Activated T-cell treated with anti-CD3 and anti-CD28 coated beads, Interleukin-2, amount 50 U/mL, for 72 hours (primary cell): ENCODE measurements around the gene CEP152. TPM values are rescaled to one million over a fixed set of nuclear protein-coding genes. Genes with fewer than 3 reads are reported as not detected.

Experiments
- ATAC-seq, 2 donors: fragments of 150-1000 bp; cut with Tn5 transposase; replicated peaks in 1 of 2; 2 replicates each; pipeline ENCODE4 v1.10.0; 2021; ENCODE audit warnings: moderate library complexity in 2 of 2, mild to moderate bottlenecking in 1 of 2
- DNase-seq, 2 donors: peaks; one replicate each; pipeline ENCODE4 v3.0.0; 2021 to 2022; ENCODE audit warnings: mixed read lengths in 1 of 2
- H3K27ac Mint-ChIP-seq: one replicate; pipeline ENCODE4 v1.8.0; 2022; ENCODE audit warnings: mild to moderate bottlenecking, moderate library complexity, mixed read lengths
- H3K27me3 Mint-ChIP-seq: one replicate; pipeline ENCODE4 v1.8.0; 2022; ENCODE audit warnings: low read depth, mixed read lengths
- H3K36me3 Mint-ChIP-seq, 2 donors: one replicate each; pipeline ENCODE4 v1.8.0; 2022; ENCODE audit warnings: mixed read lengths in 2 of 2, mild to moderate bottlenecking in 1 of 2; ENCODE audit not compliant: insufficient read depth in 2 of 2
- H3K4me1 Mint-ChIP-seq: one replicate; pipeline ENCODE4 v1.8.0; 2022; ENCODE audit warnings: low read depth, mixed read lengths
- H3K4me3 Mint-ChIP-seq, 2 donors: one replicate each; pipeline ENCODE4 v1.8.0; 2022; ENCODE audit warnings: mild to moderate bottlenecking in 2 of 2, mixed read lengths in 2 of 2, moderate library complexity in 2 of 2
- H3K9me3 Mint-ChIP-seq, 2 donors: one replicate each; pipeline ENCODE4 v1.8.0; 2022; ENCODE audit warnings: mixed read lengths in 2 of 2
- total RNA-seq, 2 donors: library from RNA; stranded (reverse); gene quantifications; one replicate each; pipeline ENCODE4 v1.2.3, GENCODE V29; 2022

Gene CEP152
- total RNA-seq, 2 donors from 2014 or later, result 33.3 to 39.6 TPM

DNA sequence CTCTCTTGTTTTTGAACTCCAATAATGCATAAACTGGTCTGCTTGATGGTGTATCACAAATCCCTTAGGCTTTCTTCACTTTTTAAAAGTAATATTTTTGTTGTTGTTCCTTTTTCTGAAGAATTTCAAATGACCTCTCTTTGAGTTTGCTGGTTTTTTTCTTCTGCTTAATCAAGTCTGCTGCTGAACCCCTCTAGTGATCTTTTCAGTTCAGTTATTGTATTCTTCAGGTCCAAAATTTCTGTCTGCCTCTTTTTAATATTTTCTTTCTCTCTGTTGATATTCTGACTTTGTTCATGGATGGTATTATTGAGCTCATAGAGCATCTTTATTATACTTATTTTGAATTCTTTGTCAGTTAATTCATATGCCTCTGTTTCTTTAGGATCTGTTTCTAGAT lies 21.8 kb upstream of the CEP152 start:
- no peak overlapping the region for H3K27ac Mint-ChIP-seq
- H3K4me3 Mint-ChIP-seq, result no peak overlapping the region
- peaks cover 6 to 9% of the 10 kb centered on the region in 2 donors for H3K36me3 Mint-ChIP-seq
- no peak for ATAC-seq
- no peak for DNase-seq
- H3K27me3 Mint-ChIP-seq, result peaks cover 14% of the 10 kb centered on the region
- H3K4me1 Mint-ChIP-seq, result no peaks in the 10 kb centered on the region
- H3K9me3 Mint-ChIP-seq, result peaks cover 11 to 12% of the 10 kb centered on the region in 2 donors

GRCh38 chr15:48828906-48829305 lies 18.0 kb upstream of the CEP152 start:
- ATAC-seq, result no peak

DNA sequence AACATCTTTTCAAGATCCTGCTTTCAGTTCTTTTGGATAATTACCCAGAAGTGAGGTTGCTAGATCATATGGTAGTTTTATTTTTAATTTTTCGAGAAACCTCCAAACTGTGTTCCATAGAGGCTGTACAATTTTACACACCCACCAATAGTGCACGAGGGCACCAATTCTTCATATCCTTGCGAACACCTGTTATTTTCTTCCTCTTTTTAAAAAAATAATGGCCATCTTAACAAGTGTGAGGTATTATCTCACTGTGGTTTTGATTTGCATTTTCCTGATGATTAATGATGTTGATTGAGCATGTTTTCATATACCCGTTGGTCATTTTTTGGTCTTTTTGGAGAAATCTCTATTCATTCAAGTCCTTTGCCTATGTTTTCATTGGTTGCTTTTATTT lies 17.6 kb upstream of the CEP152 start:
- no peak for ATAC-seq
- H3K9me3 Mint-ChIP-seq, result peaks cover 6 to 7% of the 10 kb centered on the region in 2 donors
- H3K27ac Mint-ChIP-seq, result no peak overlapping the region
- no peak overlapping the region for H3K4me3 Mint-ChIP-seq
- H3K4me1 Mint-ChIP-seq, result peaks cover 7% of the 10 kb centered on the region
- DNase-seq, result no peak
- peaks cover 18% of the 10 kb centered on the region for H3K27me3 Mint-ChIP-seq
- H3K36me3 Mint-ChIP-seq, result peaks cover 5 to 6% of the 10 kb centered on the region in 2 donors

More at GRCh38 chr15:48828906-48829305, 18.0 kb upstream of the CEP152 start:
- DNase-seq, result no peak
- H3K9me3 Mint-ChIP-seq, result peaks cover 9% of the 10 kb centered on the region in 2 donors
- H3K27ac Mint-ChIP-seq, result no peak overlapping the region
- H3K36me3 Mint-ChIP-seq, result peaks cover 6% of the 10 kb centered on the region in 2 donors
- H3K4me1 Mint-ChIP-seq, result peaks cover 7% of the 10 kb centered on the region
- H3K4me3 Mint-ChIP-seq, result no peak overlapping the region
- H3K27me3 Mint-ChIP-seq, result peaks cover 20% of the 10 kb centered on the region

- Mint-ChIP-seq H3K36me3 (peaks cover 0 to 2% of the 10 kb centered on the region in 2 donors), H3K4me3 (no peak overlapping the region), H3K4me1 (peaks cover 7% of the 10 kb centered on the region), H3K27ac (no peak overlapping the region), H3K9me3 (no peaks in the 10 kb centered on the region), H3K27me3 (peaks cover 28% of the 10 kb centered on the region)
- DNase-seq (no peak), ATAC-seq (no peak)
Observed at GRCh38 chr15:48825075-48825474, 14.2 kb upstream of the CEP152 start.

DNA sequence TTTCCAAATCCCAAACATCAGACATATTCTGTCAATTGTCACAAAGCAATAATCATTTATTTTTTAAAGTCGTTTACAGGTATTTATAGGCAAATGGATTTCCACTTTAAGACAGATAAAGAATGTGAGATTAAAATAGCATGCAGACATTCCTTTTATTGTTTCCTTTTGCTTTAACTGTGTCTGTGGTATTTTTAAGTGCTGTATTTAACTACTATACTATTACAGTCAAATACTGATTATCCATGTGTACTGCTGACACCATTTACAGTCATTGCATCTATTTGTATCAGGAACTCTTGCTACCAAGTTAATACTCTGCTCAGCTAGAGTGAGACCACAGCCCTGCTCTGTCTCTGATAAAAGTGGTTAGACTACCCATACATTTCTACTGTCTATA lies 12.8 kb upstream of the CEP152 start:
- no peak overlapping the region for H3K4me3 Mint-ChIP-seq
- no peaks in the 10 kb centered on the region for H3K9me3 Mint-ChIP-seq
- H3K36me3 Mint-ChIP-seq, result peaks cover 0 to 2% of the 10 kb centered on the region in 2 donors
- H3K27ac Mint-ChIP-seq, result no peak overlapping the region
- H3K27me3 Mint-ChIP-seq, result peaks cover 23% of the 10 kb centered on the region
- DNase-seq (no peak), ATAC-seq (no peak)
- H3K4me1 Mint-ChIP-seq, result peaks cover 7% of the 10 kb centered on the region

- H3K27ac Mint-ChIP-seq, result no peak overlapping the region
- peaks cover 7% of the 10 kb centered on the region for H3K4me1 Mint-ChIP-seq
- H3K27me3 Mint-ChIP-seq, result peaks cover 23% of the 10 kb centered on the region
- H3K9me3 Mint-ChIP-seq, result no peaks in the 10 kb centered on the region
- DNase-seq, result no peak
- no peak overlapping the region for H3K4me3 Mint-ChIP-seq
- ATAC-seq, result no peak
- H3K36me3 Mint-ChIP-seq, result peaks cover 0 to 2% of the 10 kb centered on the region in 2 donors
Observed at GRCh38 chr15:48823237-48823636, 12.4 kb upstream of the CEP152 start.

- Mint-ChIP-seq H3K27me3 (no peaks in the 10 kb centered on the region), H3K9me3 (no peaks in the 10 kb centered on the region), H3K4me3 (no peak overlapping the region), H3K27ac (no peak overlapping the region), H3K4me1 (peaks cover 24% of the 10 kb centered on the region), H3K36me3 (peaks cover 1 to 7% of the 10 kb centered on the region in 2 donors)
- DNase-seq, result no peak
- no peak for ATAC-seq
Observed at GRCh38 chr15:48814286-48814685, 3.4 kb upstream of the CEP152 start.

DNA sequence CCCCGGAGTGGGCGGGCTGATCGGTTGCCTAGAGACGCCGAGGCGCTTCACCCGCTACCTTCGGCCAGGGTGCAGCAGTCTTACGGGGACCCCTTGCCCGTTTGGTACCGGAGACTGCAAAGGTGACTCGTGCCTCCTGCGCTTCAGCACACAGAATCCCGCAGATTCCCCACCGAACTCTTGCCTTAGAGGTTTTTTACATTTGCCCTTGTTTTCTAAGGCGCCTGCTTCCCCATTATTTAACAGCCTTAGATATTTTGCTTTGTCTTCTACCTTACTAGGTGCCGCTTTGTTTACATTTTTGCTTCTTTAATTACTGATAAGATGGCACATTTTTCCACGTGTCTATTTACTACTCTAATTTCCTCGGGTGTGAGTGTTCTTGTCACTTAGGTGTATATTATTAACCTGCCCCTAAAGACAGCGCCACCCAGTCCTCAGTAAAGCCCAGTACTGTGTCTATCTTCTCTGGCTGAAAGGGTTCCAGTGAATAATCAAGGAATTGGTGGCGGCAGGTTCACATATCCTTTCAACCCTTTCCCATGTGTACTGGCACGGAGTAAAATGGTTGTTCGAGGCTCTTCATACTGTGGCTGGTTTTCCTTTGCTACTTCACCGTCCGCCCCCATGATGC lies 573 bp upstream of the CEP152 start:
- ATAC-seq, result no peak
- H3K4me1 Mint-ChIP-seq, result peaks cover 37% of the 10 kb centered on the region
- H3K9me3 Mint-ChIP-seq, result no peaks in the 10 kb centered on the region
- H3K4me3 Mint-ChIP-seq, result peak overlapping the region; percentile 85 to 97
- H3K27me3 Mint-ChIP-seq, result no peaks in the 10 kb centered on the region
- H3K36me3 Mint-ChIP-seq, result peaks cover 1 to 7% of the 10 kb centered on the region in 2 donors
- DNase-seq, result peak; percentile 2 to 6
- H3K27ac Mint-ChIP-seq, result no peak overlapping the region

DNA sequence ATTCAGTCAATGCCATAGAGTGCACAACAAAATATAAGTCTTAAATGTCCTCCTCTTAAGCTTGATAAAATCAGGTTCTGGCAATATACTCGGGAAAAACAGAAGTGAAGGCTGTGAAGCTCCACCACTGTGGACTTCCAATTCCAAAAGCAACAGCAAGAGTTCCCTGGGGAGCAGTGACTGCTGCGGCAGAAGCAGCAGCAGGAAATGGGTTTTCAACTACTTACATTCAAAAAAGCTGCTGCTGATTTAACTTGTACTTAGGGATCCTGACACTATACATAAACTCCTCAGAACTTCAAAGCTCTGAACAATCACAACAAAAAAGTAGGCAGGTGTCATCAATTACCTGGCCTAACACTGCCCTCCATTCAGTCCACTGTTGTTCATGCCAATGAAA lies 4.7 kb downstream of the CEP152 start:
- DNase-seq (no peak), ATAC-seq (no peak)
- Mint-ChIP-seq H3K4me3 (no peak overlapping the region), H3K4me1 (peaks cover 44% of the 10 kb centered on the region), H3K9me3 (no peaks in the 10 kb centered on the region), H3K27ac (no peak overlapping the region), H3K27me3 (no peaks in the 10 kb centered on the region), H3K36me3 (peaks cover 9 to 21% of the 10 kb centered on the region in 2 donors)

DNA sequence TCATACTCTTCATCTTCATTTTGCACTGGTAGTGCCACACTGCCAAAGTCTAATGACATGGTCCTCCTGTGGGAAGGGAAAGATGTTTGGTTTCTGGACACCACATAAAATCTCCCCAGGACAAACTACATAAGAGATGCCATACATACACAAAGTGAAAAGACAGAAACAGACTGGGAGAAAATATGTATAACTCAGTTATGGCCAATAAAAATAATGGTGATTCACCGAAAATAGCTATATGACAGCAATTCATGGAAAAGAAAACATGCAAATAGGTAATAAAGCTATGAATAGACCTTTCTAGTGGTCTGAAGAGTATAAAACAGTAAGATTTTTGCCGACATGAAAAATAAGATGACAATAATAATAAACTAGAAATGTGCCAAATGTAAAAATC lies 5.3 kb downstream of the CEP152 start:
- DNase-seq (no peak), ATAC-seq (no peak)
- H3K4me1 Mint-ChIP-seq, result peaks cover 45% of the 10 kb centered on the region
- no peaks in the 10 kb centered on the region for H3K9me3 Mint-ChIP-seq
- H3K36me3 Mint-ChIP-seq, result peaks cover 9 to 20% of the 10 kb centered on the region in 2 donors
- no peak overlapping the region for H3K4me3 Mint-ChIP-seq
- H3K27me3 Mint-ChIP-seq, result no peaks in the 10 kb centered on the region
- H3K27ac Mint-ChIP-seq, result no peak overlapping the region

- no peak for ATAC-seq
- Mint-ChIP-seq H3K27ac (no peak overlapping the region), H3K36me3 (peaks cover 8 to 14% of the 10 kb centered on the region in 2 donors), H3K4me1 (peaks cover 28% of the 10 kb centered on the region), H3K27me3 (no peaks in the 10 kb centered on the region), H3K4me3 (no peak overlapping the region), H3K9me3 (no peaks in the 10 kb centered on the region)
- no peak for DNase-seq
Observed at GRCh38 chr15:48803877-48804276, 7.0 kb downstream of the CEP152 start.

GRCh38 chr15:48802867-48803266 lies 8.0 kb downstream of the CEP152 start:
- Mint-ChIP-seq H3K4me3 (no peak overlapping the region), H3K4me1 (peaks cover 32% of the 10 kb centered on the region), H3K27me3 (no peaks in the 10 kb centered on the region), H3K9me3 (no peaks in the 10 kb centered on the region), H3K36me3 (peaks cover 8 to 14% of the 10 kb centered on the region in 2 donors), H3K27ac (no peak overlapping the region)
- ATAC-seq (peak; percentile 77 to 84), DNase-seq (no peak)

DNA sequence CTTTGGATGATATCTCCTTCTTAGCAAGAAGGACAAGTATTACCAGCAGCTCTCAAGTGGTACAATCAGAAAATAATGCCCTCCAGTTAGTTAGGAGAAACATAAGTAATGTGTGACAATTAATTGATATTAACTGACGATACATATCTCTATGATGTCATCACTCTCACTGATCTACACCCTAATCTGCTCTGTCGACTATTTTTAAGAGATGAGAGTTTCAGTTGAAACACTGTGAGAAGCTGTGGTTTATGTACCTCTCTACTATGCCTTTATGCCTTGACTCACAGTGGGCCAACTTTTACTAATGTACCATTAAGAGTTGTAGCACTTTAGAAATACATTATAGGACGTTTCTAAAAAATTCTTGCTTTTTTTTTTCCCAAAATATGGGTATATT lies 8.6 kb downstream of the CEP152 start:
- Mint-ChIP-seq H3K4me1 (peaks cover 38% of the 10 kb centered on the region), H3K27ac (no peak overlapping the region), H3K27me3 (no peaks in the 10 kb centered on the region), H3K9me3 (no peaks in the 10 kb centered on the region), H3K36me3 (peaks cover 8 to 18% of the 10 kb centered on the region in 2 donors), H3K4me3 (no peak overlapping the region)
- ATAC-seq (no peak), DNase-seq (no peak)
